Stimulated activated CD8-positive, alpha-beta memory T cell treated with anti-CD3 and anti-CD28 coated beads, Interleukin-12 subunit alpha, Interleukin-12 subunit beta, amount 100 ng/mL, for 4 hours (primary cell): Measurements from ENCODE around the gene TXNDC8.
"Not testable (repeated sequence)": the region's sequence is repeated elsewhere in the genome, so short reads cannot be mapped to it uniquely, and the experiment has no call there.

Source experiments
- DNase-seq: peaks from one replicate; pipeline ENCODE4 v3.0.0-alpha.2; 2020; ENCODE audit warnings: low read depth

Gene TXNDC8

GRCh38 chr9:110327716-110328115, 9.9 kb downstream of the TXNDC8 start:
- DNase-seq, result no peak

DNA sequence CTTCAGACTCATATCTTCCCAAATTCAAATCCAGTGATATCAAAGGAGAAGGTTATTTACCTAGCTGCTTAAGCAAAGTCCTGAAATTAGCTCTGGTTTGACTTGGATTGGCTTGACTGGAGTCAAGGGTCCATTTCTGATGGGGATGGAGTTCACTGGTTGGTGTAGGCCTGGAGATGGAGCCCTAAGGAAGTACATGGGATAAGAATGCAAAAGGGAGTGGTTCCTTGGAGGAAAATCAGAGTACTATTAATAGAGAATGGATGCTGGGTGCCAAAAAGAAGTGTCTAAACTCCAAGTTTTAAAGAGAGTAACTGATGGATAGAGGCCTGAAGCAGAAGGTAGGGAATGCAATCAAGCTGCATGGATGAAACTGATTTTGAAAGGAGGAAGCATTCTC, 13.8 kb downstream of the TXNDC8 start:
- no peak for DNase-seq

- DNase-seq, result no peak
Observed at GRCh38 chr9:110320651-110321445, 16.8 kb downstream of the TXNDC8 start.

GRCh38 chr9:110319781-110320492, 17.7 kb downstream of the TXNDC8 start:
- DNase-seq, result no peak

GRCh38 chr9:110317911-110318310, 19.8 kb downstream of the TXNDC8 start:
- DNase-seq, result no peak

GRCh38 chr9:110316261-110317075, 21.2 kb downstream of the TXNDC8 start:
- no peak for DNase-seq

DNA sequence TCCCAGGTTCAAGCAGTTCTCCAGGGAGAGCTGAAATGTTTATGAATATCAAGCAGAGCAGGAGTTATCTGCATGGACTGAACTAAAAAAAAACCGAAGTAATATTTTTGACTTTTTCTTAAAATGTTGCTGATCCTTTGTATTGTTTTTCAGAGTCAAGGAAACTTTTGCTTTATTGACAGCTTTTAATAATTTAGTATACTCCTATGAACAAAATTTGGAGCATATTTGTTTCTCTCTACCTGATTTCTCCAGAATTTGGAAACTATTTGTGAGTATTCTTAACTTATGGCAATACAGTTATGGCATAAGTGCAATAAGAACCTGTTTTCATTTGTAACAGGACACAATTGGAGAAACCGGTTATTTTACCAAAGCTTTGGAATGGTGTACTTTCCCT, 25.7 kb downstream of the TXNDC8 start:
- not testable (repeated sequence) for DNase-seq

- DNase-seq, result no peak
Observed at GRCh38 chr9:110309681-110310080, 28.0 kb downstream of the TXNDC8 start.

GRCh38 chr9:110308633-110309038, 29.0 kb downstream of the TXNDC8 start:
- no peak for DNase-seq

DNA sequence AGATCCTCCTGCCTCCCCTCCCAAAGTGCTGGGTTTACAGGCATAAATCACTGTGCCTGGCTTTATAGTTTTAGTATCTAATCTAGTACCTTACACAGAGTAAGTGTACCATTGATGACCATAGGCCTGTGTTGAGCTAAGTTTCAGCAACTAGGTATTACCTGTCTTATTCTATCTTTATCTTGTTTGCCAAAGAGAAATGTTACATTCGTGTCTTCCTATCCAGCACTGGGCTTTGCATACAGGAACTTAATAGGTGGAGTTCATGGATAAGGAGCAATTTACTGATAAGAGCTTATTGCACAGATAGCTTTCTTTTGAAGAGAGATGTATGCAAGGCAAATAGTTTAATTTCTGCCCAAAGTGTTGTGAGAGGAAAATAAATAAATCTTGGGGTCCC, 30.5 kb downstream of the TXNDC8 start:
- no peak for DNase-seq

DNA sequence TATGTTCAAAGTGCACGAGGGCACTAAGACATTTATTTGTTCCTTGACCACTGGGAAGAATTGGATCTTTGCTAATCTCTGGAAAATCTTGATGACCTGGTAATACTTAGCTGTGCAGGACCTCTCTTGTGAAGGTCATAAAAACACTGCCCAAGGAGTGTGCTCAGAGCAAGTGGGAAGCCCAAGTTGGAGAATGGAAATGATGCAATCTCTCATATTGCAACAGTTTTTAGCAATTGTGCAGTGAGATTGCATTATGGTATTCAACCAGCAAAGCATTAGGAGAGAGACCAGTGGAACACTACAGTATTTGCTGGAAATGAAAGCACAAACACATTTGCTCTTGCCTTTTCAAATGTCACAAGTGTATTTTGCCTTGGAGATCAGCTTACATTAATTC, 34.5 kb downstream of the TXNDC8 start:
- DNase-seq, result no peak

DNA sequence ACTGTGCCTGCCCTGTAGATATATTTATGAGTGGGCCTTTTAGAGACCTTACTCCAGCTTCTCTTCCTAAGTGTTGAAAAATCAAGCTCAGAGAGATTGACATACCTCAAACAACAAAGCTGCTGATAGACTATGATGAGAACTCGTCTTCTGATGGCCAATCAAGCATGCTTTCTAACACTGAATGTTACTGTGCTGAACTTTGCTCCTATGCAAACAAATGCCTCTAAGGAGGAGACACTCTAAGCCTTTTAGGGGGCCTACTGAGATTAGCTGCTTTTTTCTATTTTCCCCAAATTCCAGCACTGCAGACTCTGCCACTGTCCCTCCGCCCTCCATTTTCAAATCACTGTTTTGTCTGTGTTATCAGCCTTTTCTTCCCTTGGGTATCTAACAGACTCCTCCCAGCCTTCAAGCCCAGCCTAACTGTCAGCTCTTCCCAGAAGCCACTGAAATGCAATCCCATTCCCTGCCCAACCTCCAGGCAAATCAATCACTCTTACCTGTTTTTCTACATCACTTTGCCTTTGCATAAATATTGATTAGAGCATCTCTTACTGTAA, 39.5 kb downstream of the TXNDC8 start:
- DNase-seq, result no peak

- DNase-seq, result no peak
Observed at GRCh38 chr9:110293248-110293647, 44.4 kb downstream of the TXNDC8 start.

DNA sequence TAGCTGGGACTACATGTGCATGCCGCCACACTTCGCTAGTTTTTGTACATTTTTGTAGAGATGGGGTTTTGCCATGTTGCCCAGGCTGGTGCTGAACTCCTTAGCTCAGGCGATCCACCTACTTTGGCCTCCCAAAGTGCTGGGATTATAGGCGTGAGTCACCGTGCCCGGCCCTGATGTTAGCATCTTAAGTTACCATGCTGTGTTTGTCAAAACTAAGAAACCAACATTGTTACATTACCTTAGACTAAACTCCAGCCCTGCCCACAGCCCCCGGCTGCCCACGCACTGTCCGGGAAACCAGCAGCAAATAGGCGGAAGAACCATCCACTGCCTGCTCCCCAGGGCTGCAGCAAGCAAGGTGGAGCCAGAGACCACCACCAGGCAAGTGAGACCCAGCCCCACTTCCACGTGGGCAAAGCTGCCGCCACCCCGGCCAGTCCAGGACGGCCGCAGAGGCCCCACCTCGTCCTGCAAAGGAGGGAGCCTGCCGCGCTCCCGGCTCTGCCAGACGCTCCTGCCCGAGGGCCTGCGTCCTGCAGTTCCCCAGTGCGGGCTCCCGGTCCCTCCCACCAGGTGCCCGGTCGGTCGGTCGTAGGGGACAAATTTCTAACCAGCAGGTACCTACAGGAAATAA, 45.6 kb downstream of the TXNDC8 start:
- DNase-seq, result no peak

GRCh38 chr9:110290001-110290400, 47.7 kb downstream of the TXNDC8 start:
- DNase-seq, result no peak

GRCh38 chr9:110288503-110288902, 49.2 kb downstream of the TXNDC8 start:
- DNase-seq, result no peak

- DNase-seq, result no peak
Observed at GRCh38 chr9:110287289-110287680, 50.4 kb downstream of the TXNDC8 start.

GRCh38 chr9:110284211-110284844, 53.3 kb downstream of the TXNDC8 start:
- no peak for DNase-seq

DNA sequence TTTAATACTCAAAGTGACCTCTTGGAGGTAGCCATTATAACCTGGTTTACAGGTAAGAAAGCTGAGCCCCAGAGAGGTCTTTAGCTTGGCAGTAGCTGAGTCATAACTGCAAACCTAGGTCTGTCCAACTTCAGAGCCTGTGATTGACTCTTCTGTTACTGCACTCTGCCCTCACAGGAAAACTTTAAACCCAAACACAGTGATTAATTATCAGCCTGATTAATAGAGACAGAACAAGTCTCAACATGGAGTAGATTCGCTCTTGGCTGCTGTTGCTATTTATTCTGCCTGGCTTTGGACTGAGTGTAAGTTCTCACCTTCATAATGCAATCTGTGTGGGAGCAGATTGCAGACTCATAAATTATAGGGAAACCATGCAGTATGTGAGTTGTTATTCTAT, 53.9 kb downstream of the TXNDC8 start:
- DNase-seq, result no peak

DNA sequence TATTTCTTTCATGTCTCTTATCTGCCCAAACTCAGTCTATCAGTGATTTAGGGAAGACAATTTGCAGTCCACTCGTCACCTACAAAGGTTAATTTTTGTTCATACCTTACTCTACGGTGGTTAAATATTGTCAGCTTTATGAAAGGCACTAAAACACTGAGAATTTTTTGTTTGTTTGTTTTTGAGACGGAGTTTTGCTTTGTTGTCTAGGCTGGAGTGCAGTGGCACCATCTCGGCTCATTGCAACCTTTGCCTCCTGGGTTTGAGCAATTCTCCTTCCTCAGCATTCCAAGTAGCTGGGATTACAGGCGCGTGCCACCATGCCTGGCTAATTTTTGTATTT, 55.0 kb downstream of the TXNDC8 start:
- no peak for DNase-seq

DNA sequence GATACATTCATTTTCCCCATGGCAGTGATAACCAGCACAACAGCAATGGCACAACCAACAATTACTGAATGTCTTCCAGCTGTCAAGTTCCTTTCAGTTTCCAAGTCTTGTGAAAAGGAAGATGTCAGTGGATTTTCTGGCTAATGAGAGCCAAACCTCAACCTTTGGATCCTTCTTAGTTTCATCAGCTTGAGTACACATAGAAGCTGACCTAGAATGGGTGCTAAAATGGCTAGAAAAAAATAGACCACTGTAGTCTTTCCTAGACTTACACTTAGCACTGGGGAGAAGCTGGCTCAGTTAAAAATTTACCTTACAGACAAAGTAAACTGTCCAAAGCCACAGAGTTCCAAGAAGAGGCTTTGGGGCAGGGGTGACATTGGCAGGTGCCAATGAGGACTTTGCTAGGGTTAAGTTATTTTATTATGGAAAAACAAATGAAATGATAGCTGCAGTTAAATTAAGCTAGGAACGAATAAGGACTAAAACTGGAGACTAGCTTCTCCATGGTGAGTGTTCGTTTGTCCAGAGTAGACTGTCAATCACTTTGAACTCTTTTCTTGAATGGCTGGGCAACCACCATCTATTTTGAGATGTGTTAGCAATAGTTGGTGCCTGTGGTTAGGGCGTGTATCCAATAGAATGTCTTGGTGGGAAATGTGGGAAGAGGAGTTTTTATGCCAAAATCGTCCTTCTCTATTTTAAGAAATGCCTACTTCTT, 55.5 kb downstream of the TXNDC8 start:
- no peak for DNase-seq
